ENCODE data around the gene C4orf50.
"Not testable (repeated sequence)": the region's sequence is repeated elsewhere in the genome, so short reads cannot be mapped to it uniquely, and the experiment has no call there.

C4orf50 gene

DNA sequence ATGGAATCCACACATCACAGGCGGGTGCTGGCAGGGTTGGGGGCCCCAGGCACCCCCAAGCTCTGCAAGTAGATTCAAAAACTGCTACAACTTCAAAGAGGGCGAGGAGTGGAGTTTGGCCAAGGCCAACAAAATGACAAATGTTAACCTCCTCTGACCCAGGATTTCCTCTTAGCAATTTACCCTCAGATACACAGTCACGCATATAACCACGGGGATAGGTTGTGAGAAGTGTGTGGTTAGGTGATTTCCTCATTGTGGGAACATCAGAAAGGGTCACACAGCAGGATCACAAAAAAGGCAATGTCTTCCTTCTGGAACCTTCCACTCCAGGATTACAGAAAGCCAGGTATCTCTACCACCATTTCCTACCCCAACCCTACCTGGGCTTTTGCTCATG is 62.4 kb downstream of the C4orf50 start:
- TF ChIP-seq, protein P1, sequence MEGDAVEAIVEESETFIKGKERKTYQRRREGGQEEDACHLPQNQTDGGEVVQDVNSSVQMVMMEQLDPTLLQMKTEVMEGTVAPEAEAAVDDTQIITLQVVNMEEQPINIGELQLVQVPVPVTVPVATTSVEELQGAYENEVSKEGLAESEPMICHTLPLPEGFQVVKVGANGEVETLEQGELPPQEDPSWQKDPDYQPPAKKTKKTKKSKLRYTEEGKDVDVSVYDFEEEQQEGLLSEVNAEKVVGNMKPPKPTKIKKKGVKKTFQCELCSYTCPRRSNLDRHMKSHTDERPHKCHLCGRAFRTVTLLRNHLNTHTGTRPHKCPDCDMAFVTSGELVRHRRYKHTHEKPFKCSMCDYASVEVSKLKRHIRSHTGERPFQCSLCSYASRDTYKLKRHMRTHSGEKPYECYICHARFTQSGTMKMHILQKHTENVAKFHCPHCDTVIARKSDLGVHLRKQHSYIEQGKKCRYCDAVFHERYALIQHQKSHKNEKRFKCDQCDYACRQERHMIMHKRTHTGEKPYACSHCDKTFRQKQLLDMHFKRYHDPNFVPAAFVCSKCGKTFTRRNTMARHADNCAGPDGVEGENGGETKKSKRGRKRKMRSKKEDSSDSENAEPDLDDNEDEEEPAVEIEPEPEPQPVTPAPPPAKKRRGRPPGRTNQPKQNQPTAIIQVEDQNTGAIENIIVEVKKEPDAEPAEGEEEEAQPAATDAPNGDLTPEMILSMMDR (IDR thresholded peaks at IDR 0.05): no peak
- Histone ChIP-seq H3K4me1 (ENCODE audit: control insufficient read depth in 1 of 2, insufficient read depth in 1 of 2, low read depth in 1 of 2, low read length in 1 of 2) (no peaks in the 10 kb centered on the region), H3K9me3 (no peaks in the 10 kb centered on the region), H3K27me3 (peaks cover 22% of the 10 kb centered on the region), H3K4me3 (ENCODE audit: low read depth in 1 of 2, low read length in 1 of 2) (no peak overlapping the region), H3K27ac (no peak overlapping the region), H3K36me3 (no peaks in the 10 kb centered on the region)

DNA sequence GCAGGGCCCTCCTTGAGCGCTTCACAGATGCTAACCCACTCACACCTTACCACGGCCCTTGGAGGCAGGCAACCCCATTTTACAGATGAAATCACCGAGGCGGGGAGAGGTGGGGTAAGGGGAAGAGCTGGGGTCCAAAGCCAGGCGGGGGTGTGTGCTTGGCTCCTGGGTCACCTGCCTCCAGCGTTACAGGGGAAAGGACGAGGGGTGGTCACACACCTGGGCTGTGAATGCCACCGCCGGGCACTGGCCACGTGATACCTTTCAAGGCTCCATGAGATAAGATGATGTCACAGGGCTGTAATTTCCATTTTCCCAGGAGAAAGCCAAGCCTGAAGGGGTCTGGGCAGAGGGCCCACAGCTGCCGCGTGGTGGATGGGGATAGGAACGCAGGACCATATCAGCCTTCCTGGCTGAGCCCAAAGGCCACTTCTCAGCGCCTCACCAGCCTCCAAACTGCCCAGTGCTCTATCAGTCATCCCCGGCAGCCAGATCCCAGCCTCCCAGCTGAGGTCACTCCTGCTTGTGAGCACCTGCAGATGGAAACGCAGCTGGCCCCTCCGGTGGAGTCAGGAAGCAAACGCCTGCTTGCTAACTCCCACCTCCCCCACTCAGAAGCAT is 62.9 kb downstream of the C4orf50 start:
- TF ChIP-seq, protein P1 (IDR thresholded peaks at IDR 0.05): no peak
- H3K27ac ChIP-seq: no peak overlapping the region
- no peaks in the 10 kb centered on the region for H3K9me3 ChIP-seq
- H3K36me3 ChIP-seq: no peaks in the 10 kb centered on the region
- peaks cover 22% of the 10 kb centered on the region for H3K27me3 ChIP-seq
- H3K4me1 ChIP-seq (ENCODE audit: control insufficient read depth in 1 of 2, insufficient read depth in 1 of 2, low read depth in 1 of 2, low read length in 1 of 2): no peaks in the 10 kb centered on the region
- no peak overlapping the region for H3K4me3 ChIP-seq (ENCODE audit: low read depth in 1 of 2, low read length in 1 of 2)

- Histone ChIP-seq H3K27me3 (peaks cover 22% of the 10 kb centered on the region), H3K9me3 (no peaks in the 10 kb centered on the region), H3K36me3 (no peaks in the 10 kb centered on the region), H3K4me1 (ENCODE audit: control insufficient read depth in 1 of 2, insufficient read depth in 1 of 2, low read depth in 1 of 2, low read length in 1 of 2) (no peaks in the 10 kb centered on the region), H3K4me3 (ENCODE audit: low read depth in 1 of 2, low read length in 1 of 2) (no peak overlapping the region), H3K27ac (no peak overlapping the region)
- TF ChIP-seq, protein P1 (IDR thresholded peaks at IDR 0.05): no peak
These were observed 64.0 kb downstream of the C4orf50 start for GRCh38 chr4:5954056-5954760.

GRCh38 chr4:5952975-5953951 is 65.0 kb downstream of the C4orf50 start:
- H3K9me3 ChIP-seq: no peaks in the 10 kb centered on the region
- no peak overlapping the region for H3K4me3 ChIP-seq (ENCODE audit: low read depth in 1 of 2, low read length in 1 of 2)
- no peak overlapping the region for H3K27ac ChIP-seq
- TF ChIP-seq, protein P1 (IDR thresholded peaks at IDR 0.05): no peak
- H3K27me3 ChIP-seq: peaks cover 22% of the 10 kb centered on the region
- H3K4me1 ChIP-seq (ENCODE audit: control insufficient read depth in 1 of 2, insufficient read depth in 1 of 2, low read depth in 1 of 2, low read length in 1 of 2): no peaks in the 10 kb centered on the region
- no peaks in the 10 kb centered on the region for H3K36me3 ChIP-seq

DNA sequence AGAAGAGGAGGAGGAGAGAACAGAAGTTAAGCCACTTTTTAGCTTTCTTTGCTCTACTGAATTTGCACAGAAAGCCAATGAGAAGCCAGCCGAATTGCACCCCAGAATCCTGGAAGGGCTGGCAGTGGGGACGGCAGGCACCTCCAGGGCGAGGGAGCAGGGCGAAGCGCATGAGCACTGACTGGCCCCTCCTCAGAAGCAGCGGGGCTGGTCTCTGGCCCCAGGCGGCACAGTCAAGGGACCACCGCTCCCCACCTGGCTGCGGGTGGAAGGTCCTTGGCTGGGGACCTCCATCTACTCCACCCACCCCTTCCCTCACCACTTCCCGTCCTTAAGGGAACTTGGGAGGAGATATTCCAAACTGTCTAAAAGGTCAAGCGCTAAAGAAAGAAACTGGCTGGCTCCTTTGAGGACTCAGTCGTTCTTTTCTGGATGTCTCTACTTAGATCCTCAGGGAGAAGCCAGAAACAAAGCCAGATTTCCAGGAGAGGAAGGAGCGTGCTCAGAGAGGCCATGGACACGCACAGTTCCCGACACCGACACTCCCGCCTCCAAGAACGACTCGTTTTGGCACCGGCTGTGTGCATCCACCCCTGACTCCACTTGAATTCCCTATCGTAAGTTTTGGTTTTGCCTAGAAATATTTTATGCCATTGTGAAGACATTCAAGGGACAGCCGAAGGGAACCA is 65.8 kb downstream of the C4orf50 start:
- Histone ChIP-seq H3K36me3 (no peaks in the 10 kb centered on the region), H3K4me1 (ENCODE audit: control insufficient read depth in 1 of 2, insufficient read depth in 1 of 2, low read depth in 1 of 2, low read length in 1 of 2) (no peaks in the 10 kb centered on the region), H3K27me3 (peaks cover 22% of the 10 kb centered on the region), H3K27ac (no peak overlapping the region), H3K4me3 (ENCODE audit: low read depth in 1 of 2, low read length in 1 of 2) (no peak overlapping the region), H3K9me3 (no peaks in the 10 kb centered on the region)
- TF ChIP-seq, protein P1 (IDR thresholded peaks at IDR 0.05): no peak

- not testable (repeated sequence) for H3K27ac ChIP-seq; H3K9me3 ChIP-seq; H3K4me1 ChIP-seq (ENCODE audit: control insufficient read depth in 1 of 2, insufficient read depth in 1 of 2, low read depth in 1 of 2, low read length in 1 of 2); H3K4me3 ChIP-seq (ENCODE audit: low read depth in 1 of 2, low read length in 1 of 2); H3K36me3 ChIP-seq; H3K27me3 ChIP-seq
These were observed 71.6 kb downstream of the C4orf50 start for GRCh38 chr4:5946653-5947052.

Data from neutrophil (primary cell).